H9 (cell line): Measurements from ENCODE around the gene FGF12. TPM values are rescaled to one million over a fixed set of nuclear protein-coding genes. Genes with fewer than 3 reads are reported as not detected.

Experiments
- DNase-seq: peaks from one replicate; pipeline ENCODE4 v3.0.0-alpha.2; 2017
- H2AFZ ChIP-seq: one replicate; pipeline ENCODE4 v1.6.1; 2013; ENCODE audit warnings: mild to moderate bottlenecking, low read length, control low read depth, moderate library complexity
- H2AK5ac ChIP-seq: 2 replicates; pipeline ENCODE4 v1.6.1; 2013; ENCODE audit warnings: low read length, control low read depth, mixed read lengths; ENCODE audit not compliant: insufficient read length
- H2BK120ac ChIP-seq: one replicate; pipeline ENCODE4 v1.6.1; 2013; ENCODE audit warnings: low read depth, mild to moderate bottlenecking, low read length, control low read depth, inconsistent platforms; ENCODE audit not compliant: poor library complexity, severe bottlenecking
- H2BK12ac ChIP-seq: 2 replicates; pipeline ENCODE4 v1.6.1; 2013; ENCODE audit warnings: low read length, control low read depth, mixed read lengths, low read depth; ENCODE audit not compliant: insufficient read length
- H2BK15ac ChIP-seq: 2 replicates; pipeline ENCODE4 v1.6.1; 2013; ENCODE audit warnings: low read depth, low read length, control low read depth
- H2BK20ac ChIP-seq: one replicate; pipeline ENCODE4 v1.6.1; 2013; ENCODE audit warnings: low read depth, mild to moderate bottlenecking, low read length, control low read depth, inconsistent platforms; ENCODE audit not compliant: poor library complexity, severe bottlenecking
- H2BK5ac ChIP-seq: 2 replicates; pipeline ENCODE4 v1.6.1; 2013; ENCODE audit warnings: low read length, control low read depth, mixed read lengths; ENCODE audit not compliant: insufficient read length
- H3K14ac ChIP-seq: 2 replicates; pipeline ENCODE4 v1.6.1; 2013; ENCODE audit warnings: low read length, control low read depth; ENCODE audit not compliant: insufficient read depth
- H3K18ac ChIP-seq: 2 replicates; pipeline ENCODE4 v1.6.1; 2013; ENCODE audit warnings: low read depth, mild to moderate bottlenecking, mixed read lengths, low read length, control low read depth; ENCODE audit not compliant: insufficient read length
- H3K23ac ChIP-seq: 2 replicates; pipeline ENCODE4 v1.6.1; 2013; ENCODE audit warnings: low read length, control low read depth, mixed read lengths, low read depth; ENCODE audit not compliant: insufficient read length
- H3K23me2 ChIP-seq: 2 replicates; pipeline ENCODE4 v1.6.1; 2013; ENCODE audit warnings: low read depth, mild to moderate bottlenecking, mixed read lengths, low read length, control low read depth; ENCODE audit not compliant: insufficient read length, poor library complexity, severe bottlenecking
- H3K27ac ChIP-seq: 2 replicates; pipeline ENCODE4 v1.5.1; 2013; ENCODE audit warnings: low read length, control low read depth, mixed read lengths, low read depth; ENCODE audit not compliant: insufficient read length
- H3K27me3 ChIP-seq: 2 replicates; pipeline ENCODE4 v1.6.1; 2013; ENCODE audit warnings: low read length, control low read depth, inconsistent platforms; ENCODE audit not compliant: insufficient read depth
- H3K4ac ChIP-seq: 2 replicates; pipeline ENCODE4 v1.6.1; 2013; ENCODE audit warnings: low read depth, mild to moderate bottlenecking, control low read depth, inconsistent platforms, low read length, moderate library complexity
- H3K4me1 ChIP-seq: 2 replicates; pipeline ENCODE4 v1.6.1; 2013; ENCODE audit warnings: low read length, control low read depth, inconsistent platforms; ENCODE audit not compliant: insufficient read depth
- H3K4me2 ChIP-seq: 2 replicates; pipeline ENCODE4 v1.6.1; 2013; ENCODE audit warnings: low read length, control low read depth, mixed read lengths; ENCODE audit not compliant: insufficient read length, insufficient read depth
- H3K56ac ChIP-seq: 2 replicates; pipeline ENCODE4 v1.6.1; 2013; ENCODE audit warnings: low read depth, mild to moderate bottlenecking, mixed read lengths, low read length, control low read depth; ENCODE audit not compliant: insufficient read length
- H3K79me1 ChIP-seq: 2 replicates; pipeline ENCODE4 v1.6.1; 2013; ENCODE audit warnings: low read depth, mild to moderate bottlenecking, moderate library complexity, low read length, control low read depth, inconsistent platforms; ENCODE audit not compliant: insufficient read depth, poor library complexity, severe bottlenecking
- H3K79me2 ChIP-seq: 2 replicates; pipeline ENCODE4 v1.6.1; 2013; ENCODE audit warnings: low read length, control low read depth, inconsistent platforms; ENCODE audit not compliant: insufficient read depth
- H3K9ac ChIP-seq: 2 replicates; pipeline ENCODE4 v1.6.1; 2013; ENCODE audit warnings: low read length, control low read depth, mixed read lengths; ENCODE audit not compliant: insufficient read length; ENCODE audit errors: extremely low read depth
- H3K9me3 ChIP-seq: one replicate; pipeline ENCODE4 v1.6.1; 2013; ENCODE audit warnings: low read depth, low read length, inconsistent platforms; ENCODE audit not compliant: control insufficient read depth
- H3T11ph ChIP-seq: one replicate; pipeline ENCODE4 v1.6.1; 2013; ENCODE audit warnings: mild to moderate bottlenecking, low read length, control low read depth, inconsistent platforms
- H4K20me1 ChIP-seq: one replicate; pipeline ENCODE4 v1.6.1; 2013; ENCODE audit not compliant: control insufficient read depth, insufficient read length, insufficient read depth
- H4K5ac ChIP-seq: 2 replicates; pipeline ENCODE4 v1.6.1; 2013; ENCODE audit warnings: low read depth, mild to moderate bottlenecking, mixed read lengths, low read length, control low read depth; ENCODE audit not compliant: insufficient read length
- H4K8ac ChIP-seq: replicated peaks from 2 replicates; pipeline ENCODE4 v1.6.1; 2013; ENCODE audit warnings: low read length, control low read depth, mixed read lengths, low read depth; ENCODE audit not compliant: insufficient read length
- H4K91ac ChIP-seq: 2 replicates; pipeline ENCODE4 v1.6.1; 2013; ENCODE audit warnings: low read depth, mild to moderate bottlenecking, moderate library complexity, mixed read lengths, low read length, control low read depth; ENCODE audit not compliant: insufficient read length
- H3K27ac Mint-ChIP-seq, 3 experiments: 2 replicates in 2 of 3; 3 replicates in 1 of 3; pipeline ENCODE4 v1.8.0; 2020 to 2021; ENCODE audit warnings: mixed read lengths in 3 of 3, mild to moderate bottlenecking in 1 of 3, moderate library complexity in 1 of 3
- H3K27me3 Mint-ChIP-seq: 2 replicates; pipeline ENCODE4 v1.8.0; 2021; ENCODE audit warnings: low read depth, mild to moderate bottlenecking, moderate library complexity, mixed read lengths
- H3K36me3 Mint-ChIP-seq, 3 experiments: 2 replicates in 2 of 3; 3 replicates in 1 of 3; pipeline ENCODE4 v1.8.0; 2020 to 2021; ENCODE audit warnings: low read depth in 3 of 3, mixed read lengths in 3 of 3; ENCODE audit not compliant: insufficient read depth in 1 of 3
- H3K4me1 Mint-ChIP-seq, 2 experiments: 2 replicates each; pipeline ENCODE4 v1.8.0; 2020; ENCODE audit warnings: mixed read lengths in 2 of 2
- H3K4me3 Mint-ChIP-seq, 2 experiments: 2 replicates in 1 of 2; 3 replicates in 1 of 2; pipeline ENCODE4 v1.8.0; 2020 to 2021; ENCODE audit warnings: mild to moderate bottlenecking in 2 of 2, mixed read lengths in 2 of 2, moderate library complexity in 1 of 2
- H3K9me3 Mint-ChIP-seq, 2 experiments: 2 replicates in 1 of 2; 3 replicates in 1 of 2; pipeline ENCODE4 v1.8.0; 2020; ENCODE audit warnings: mild to moderate bottlenecking in 2 of 2, mixed read lengths in 2 of 2, moderate library complexity in 1 of 2
- CTCF ChIP-seq: fragments of 200-600 bp; sonication (generic); conservative IDR thresholded peaks from 3 replicates; pipeline ENCODE4 v1.8.0; 2021; ENCODE audit warnings: antibody characterized with exemption, mild to moderate bottlenecking
- WGBS: extraction: QIAGEN DNeasy Blood & Tissue Kit; methylation state at CpG from one replicate; pipeline ENCODE4 v1.1.7; 2013; ENCODE audit warnings: missing lambda C conversion rate, low lambda C conversion rate, mixed read lengths; ENCODE audit not compliant: insufficient read length; ENCODE audit errors: extremely low coverage; 5-methylcytosine and 5-hydroxymethylcytosine counted together
- total RNA-seq: library from RNA; stranded (reverse); gene quantifications from 2 replicates; pipeline ENCODE4 v1.2.1, GENCODE V29; 2021

Gene FGF12
- total RNA-seq, 1 experiment from 2014 or later: 5.6 TPM

DNA sequence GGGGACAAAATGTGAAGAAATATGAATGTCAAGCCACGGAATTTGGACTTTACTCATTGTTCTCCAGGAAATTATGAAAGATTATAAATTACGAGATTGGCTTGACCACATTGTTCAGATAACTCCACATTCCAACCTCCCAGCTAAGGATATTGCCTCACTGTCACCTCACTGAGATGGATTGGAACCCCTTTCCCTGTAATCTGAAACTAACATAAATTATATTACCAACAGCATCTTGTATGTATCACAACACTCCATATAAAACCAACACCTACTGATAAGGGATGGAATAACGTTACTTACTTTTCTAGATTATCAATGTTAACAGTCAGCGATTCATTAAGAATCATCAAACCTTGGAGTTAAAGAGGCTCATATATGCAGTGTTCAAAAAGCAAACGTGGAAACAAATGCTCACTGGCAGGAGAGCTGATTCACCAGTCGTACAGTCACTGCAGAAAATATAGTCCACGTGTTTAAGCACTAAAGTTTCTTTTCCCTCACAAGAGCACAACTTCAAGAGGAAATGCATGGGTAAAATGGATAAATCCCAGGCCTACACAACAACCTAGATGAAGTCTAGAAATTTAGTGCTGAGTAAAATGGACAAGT is 451.5 kb downstream of the FGF12 start:
- Histone ChIP-seq H3T11ph (no peak overlapping the region), H3K18ac (no peak overlapping the region), H3K56ac (no peak overlapping the region), H3K4me1 (peaks cover 3% of the 10 kb centered on the region), H4K8ac (no peak overlapping the region), H3K23ac (no peak overlapping the region), H3K4ac (no peak overlapping the region), H3K27ac (no peak overlapping the region), H3K23me2 (no peaks in the 10 kb centered on the region), H3K79me2 (no peaks in the 10 kb centered on the region), H2BK120ac (no peak overlapping the region), H4K20me1 (no peaks in the 10 kb centered on the region), H2AK5ac (no peak overlapping the region), H3K9me3 (no peaks in the 10 kb centered on the region), H2BK5ac (no peak overlapping the region), H3K14ac (no peak overlapping the region), H3K27me3 (no peaks in the 10 kb centered on the region), H2AFZ (no peak overlapping the region), H4K5ac (no peak overlapping the region), H3K9ac (no peak overlapping the region), H2BK20ac (no peak overlapping the region), H2BK15ac (no peak overlapping the region), H4K91ac (no peak overlapping the region), H3K79me1 (no peaks in the 10 kb centered on the region), H3K4me2 (no peak overlapping the region), H2BK12ac (no peak overlapping the region)
- H3K36me3 Mint-ChIP-seq: no peaks in the 10 kb centered on the region
- no peak overlapping the region for H3K27ac Mint-ChIP-seq
- no peak overlapping the region for H3K4me3 Mint-ChIP-seq
- H3K27me3 Mint-ChIP-seq: no peaks in the 10 kb centered on the region
- H3K4me1 Mint-ChIP-seq: peaks cover 20 to 22% of the 10 kb centered on the region in 2 experiments
- no CpG with 5 or more reads among the region's 7 CpGs for WGBS
- TF ChIP-seq CTCF: no peak
- H3K9me3 Mint-ChIP-seq: no peaks in the 10 kb centered on the region
- DNase-seq: no peak
